Measurements from ENCODE around the gene SCN9A. TPM values are rescaled to one million over a fixed set of nuclear protein-coding genes. Genes with fewer than 3 reads are reported as not detected.
"Not testable (repeated sequence)": the region's sequence is repeated elsewhere in the genome, so short reads cannot be mapped to it uniquely, and the experiment has no call there.

SCN9A gene
- total RNA-seq, 1 donor from 2014 or later: 11.2 TPM

- Mint-ChIP-seq H3K4me1 (ENCODE audit: low read depth, unreplicated experiment) (no peaks in the 10 kb centered on the region), H3K9me3 (ENCODE audit: unreplicated experiment) (peaks cover 2% of the 10 kb centered on the region), H3K36me3 (ENCODE audit: unreplicated experiment) (no peaks in the 10 kb centered on the region), H3K4me3 (ENCODE audit: unreplicated experiment) (no peak overlapping the region), H3K27me3 (ENCODE audit: unreplicated experiment) (no peaks in the 10 kb centered on the region), H3K27ac (ENCODE audit: unreplicated experiment) (no peak overlapping the region)
- TF ChIP-seq CTCF (IDR thresholded peaks at IDR 0.05; ENCODE audit: partially characterized antibody, unreplicated experiment): no peak
- DNase-seq: no peak
Measured at GRCh38 chr2:166413255-166413654, 37.5 kb upstream of the SCN9A start.

GRCh38 chr2:166411473-166412230, 35.9 kb upstream of the SCN9A start:
- no peak for TF ChIP-seq CTCF (IDR thresholded peaks at IDR 0.05; ENCODE audit: partially characterized antibody, unreplicated experiment)
- peak overlapping the region; percentile 44 for H3K27ac Mint-ChIP-seq (ENCODE audit: unreplicated experiment)
- H3K4me3 Mint-ChIP-seq (ENCODE audit: unreplicated experiment): no peak overlapping the region
- H3K36me3 Mint-ChIP-seq (ENCODE audit: unreplicated experiment): no peaks in the 10 kb centered on the region
- no peak for DNase-seq
- H3K27me3 Mint-ChIP-seq (ENCODE audit: unreplicated experiment): no peaks in the 10 kb centered on the region
- no peaks in the 10 kb centered on the region for H3K4me1 Mint-ChIP-seq (ENCODE audit: low read depth, unreplicated experiment)
- peaks cover 2% of the 10 kb centered on the region for H3K9me3 Mint-ChIP-seq (ENCODE audit: unreplicated experiment)

GRCh38 chr2:166410828-166411472, 35.2 kb upstream of the SCN9A start:
- H3K4me3 Mint-ChIP-seq (ENCODE audit: unreplicated experiment): no peak overlapping the region
- H3K9me3 Mint-ChIP-seq (ENCODE audit: unreplicated experiment): no peaks in the 10 kb centered on the region
- H3K27ac Mint-ChIP-seq (ENCODE audit: unreplicated experiment): peak overlapping the region; percentile 44

GRCh38 chr2:166407746-166408145, 32.0 kb upstream of the SCN9A start:
- not testable (repeated sequence) for H3K9me3 Mint-ChIP-seq (ENCODE audit: unreplicated experiment); H3K4me3 Mint-ChIP-seq (ENCODE audit: unreplicated experiment); H3K27me3 Mint-ChIP-seq (ENCODE audit: unreplicated experiment); H3K36me3 Mint-ChIP-seq (ENCODE audit: unreplicated experiment); DNase-seq; H3K4me1 Mint-ChIP-seq (ENCODE audit: low read depth, unreplicated experiment); H3K27ac Mint-ChIP-seq (ENCODE audit: unreplicated experiment)

More at GRCh38 chr2:166410828-166411472, 35.2 kb upstream of the SCN9A start:
- no peaks in the 10 kb centered on the region for H3K27me3 Mint-ChIP-seq (ENCODE audit: unreplicated experiment)
- H3K4me1 Mint-ChIP-seq (ENCODE audit: low read depth, unreplicated experiment): no peaks in the 10 kb centered on the region
- no peaks in the 10 kb centered on the region for H3K36me3 Mint-ChIP-seq (ENCODE audit: unreplicated experiment)
- DNase-seq: no peak
- no peak for TF ChIP-seq CTCF (IDR thresholded peaks at IDR 0.05; ENCODE audit: partially characterized antibody, unreplicated experiment)

GRCh38 chr2:166406374-166406773, 30.6 kb upstream of the SCN9A start:
- Mint-ChIP-seq H3K4me1 (ENCODE audit: low read depth, unreplicated experiment) (no peaks in the 10 kb centered on the region), H3K4me3 (ENCODE audit: unreplicated experiment) (no peak overlapping the region), H3K36me3 (ENCODE audit: unreplicated experiment) (no peaks in the 10 kb centered on the region), H3K9me3 (ENCODE audit: unreplicated experiment) (no peaks in the 10 kb centered on the region), H3K27me3 (ENCODE audit: unreplicated experiment) (no peaks in the 10 kb centered on the region), H3K27ac (ENCODE audit: unreplicated experiment) (no peak overlapping the region)
- DNase-seq: no peak
- TF ChIP-seq CTCF (IDR thresholded peaks at IDR 0.05; ENCODE audit: partially characterized antibody, unreplicated experiment): no peak
